DOHH2 (cell line): ENCODE measurements around the gene TMEM131.

ENCODE experiments used
- H3F3A ChIP-seq: fragments of 200-600 bp; sonication (generic), shearing (Covaris generic); 2 replicates; pipeline ENCODE4 v1.6.0; 2016; ENCODE audit warnings: antibody characterized with exemption, mild to moderate bottlenecking; ENCODE audit not compliant: control insufficient read depth, insufficient read depth
- H3K27ac ChIP-seq: fragments of 200-600 bp; sonication (generic); 2 replicates; pipeline ENCODE4 v1.5.1; 2014; ENCODE audit warnings: low read depth, mild to moderate bottlenecking, low read length, moderate library complexity
- H3K27me3 ChIP-seq: fragments of 200-600 bp; sonication (generic); 2 replicates; pipeline ENCODE4 v1.6.1; 2014; ENCODE audit warnings: mild to moderate bottlenecking, low read length, mixed read lengths; ENCODE audit not compliant: control insufficient read depth
- H3K36me3 ChIP-seq: fragments of 200-600 bp; sonication (generic); 2 replicates; pipeline ENCODE4 v1.6.1; 2014; ENCODE audit warnings: mild to moderate bottlenecking, low read length, moderate library complexity, mixed read lengths; ENCODE audit not compliant: control insufficient read depth
- H3K4me1 ChIP-seq: fragments of 200-600 bp; sonication (generic); 2 replicates; pipeline ENCODE4 v1.6.1; 2014; ENCODE audit warnings: mild to moderate bottlenecking, low read length, mixed read lengths; ENCODE audit not compliant: control insufficient read depth
- H3K4me2 ChIP-seq: fragments of 200-600 bp; sonication (generic); 2 replicates; pipeline ENCODE4 v1.6.0; 2014; ENCODE audit warnings: mild to moderate bottlenecking, low read length, moderate library complexity
- H3K4me3 ChIP-seq: fragments of 200-600 bp; sonication (generic); 2 replicates; pipeline ENCODE4 v1.5.1; 2014; ENCODE audit warnings: mild to moderate bottlenecking, low read length, mixed read lengths
- H3K79me2 ChIP-seq: fragments of 200-600 bp; sonication (generic); 2 replicates; pipeline ENCODE4 v1.6.1; 2014; ENCODE audit warnings: mild to moderate bottlenecking, low read length, mixed read lengths; ENCODE audit not compliant: control insufficient read depth
- H3K9me2 ChIP-seq: fragments of 200-600 bp; sonication (generic); replicated peaks from 2 replicates; pipeline ENCODE4 v1.6.1; 2014; ENCODE audit warnings: mild to moderate bottlenecking, low read length, mixed read lengths; ENCODE audit not compliant: control insufficient read depth
- H3K9me3 ChIP-seq: fragments of 200-600 bp; sonication (generic); 2 replicates; pipeline ENCODE4 v1.6.1; 2014; ENCODE audit warnings: antibody characterized with exemption, low read length, mixed read lengths; ENCODE audit not compliant: control insufficient read depth, insufficient read depth
- H4K20me1 ChIP-seq: fragments of 200-600 bp; sonication (generic); 2 replicates; pipeline ENCODE4 v1.6.0; 2014; ENCODE audit warnings: low read depth, mild to moderate bottlenecking, antibody characterized with exemption, low read length, moderate library complexity; ENCODE audit not compliant: control insufficient read depth, insufficient read depth
- CTCF ChIP-seq: fragments of 200-600 bp; sonication (generic); IDR thresholded peaks from one replicate; pipeline ENCODE4 v1.5.1; 2014; ENCODE audit warnings: antibody characterized with exemption, mild to moderate bottlenecking, low read depth, low read length; ENCODE audit not compliant: poor library complexity, severe bottlenecking
- EZH2phosphoT487 ChIP-seq: fragments of 200-600 bp; sonication (generic); IDR thresholded peaks from 2 replicates; pipeline ENCODE4 v1.6.1; 2017; ENCODE audit warnings: borderline replicate concordance, mild to moderate bottlenecking, antibody characterized with exemption, low read length, moderate library complexity, mixed read lengths

TMEM131 gene

GRCh38 chr2:97993926-97994325 lies 1.8 kb downstream of the TMEM131 start:
- H3K27me3 ChIP-seq, result no peaks in the 10 kb centered on the region
- peaks cover 4% of the 10 kb centered on the region; the same call in 1 of the 2 replicates for H3K9me3 ChIP-seq
- H3K4me1 ChIP-seq, result peaks cover 58% of the 10 kb centered on the region
- H3K36me3 ChIP-seq, result peaks cover 33% of the 10 kb centered on the region
- no peaks in the 10 kb centered on the region; the same call in 1 of the 2 replicates for H4K20me1 ChIP-seq
- peak overlapping the region; percentile 94 for H3K4me3 ChIP-seq
- H3K79me2 ChIP-seq, result peaks cover 64% of the 10 kb centered on the region
- peak overlapping the region; percentile 91 for H3K4me2 ChIP-seq
- no peaks in the 10 kb centered on the region for H3K9me2 ChIP-seq
- TF ChIP-seq EZH2phosphoT487, result no peak
- peak; percentile 22 for TF ChIP-seq CTCF
- peak overlapping the region; percentile 94 for H3K27ac ChIP-seq
- peaks cover 11% of the 10 kb centered on the region for H3F3A ChIP-seq

GRCh38 chr2:97992836-97993825 lies 2.6 kb downstream of the TMEM131 start:
- H3K36me3 ChIP-seq, result peaks cover 41% of the 10 kb centered on the region
- peaks cover 72% of the 10 kb centered on the region for H3K79me2 ChIP-seq
- peaks cover 11% of the 10 kb centered on the region for H3F3A ChIP-seq
- no peaks in the 10 kb centered on the region; the same call in 1 of the 2 replicates for H4K20me1 ChIP-seq
- TF ChIP-seq CTCF (no peak), EZH2phosphoT487 (no peak)
- peak overlapping the region; percentile 91 for H3K4me2 ChIP-seq
- peak overlapping the region; percentile 94 for H3K27ac ChIP-seq
- peaks cover 11% of the 10 kb centered on the region for H3K9me3 ChIP-seq
- H3K4me1 ChIP-seq, result peaks cover 66% of the 10 kb centered on the region
- H3K9me2 ChIP-seq, result no peaks in the 10 kb centered on the region
- H3K27me3 ChIP-seq, result no peaks in the 10 kb centered on the region
- H3K4me3 ChIP-seq, result peak overlapping the region; percentile 94

- Histone ChIP-seq H3K27me3 (no peaks in the 10 kb centered on the region), H3K4me2 (peak overlapping the region; percentile 91), H3K79me2 (peaks cover 87% of the 10 kb centered on the region), H4K20me1 (no peaks in the 10 kb centered on the region; the same call in 1 of the 2 replicates), H3K4me1 (peaks cover 59% of the 10 kb centered on the region), H3K4me3 (peak overlapping the region; percentile 94), H3K9me2 (no peaks in the 10 kb centered on the region), H3K36me3 (peaks cover 52% of the 10 kb centered on the region), H3F3A (peaks cover 11% of the 10 kb centered on the region), H3K9me3 (peaks cover 21% of the 10 kb centered on the region), H3K27ac (peak overlapping the region; percentile 28)
- TF ChIP-seq CTCF (no peak), EZH2phosphoT487 (no peak)
Observed at GRCh38 chr2:97991081-97991856, 4.5 kb downstream of the TMEM131 start.
